NCI-H748 (cell line): ENCODE measurements around the gene TUBB1.

Experiments
- DNase-seq: peaks from one replicate; lab custom pipeline; 2025; ENCODE audit not compliant: unreplicated experiment; lab: John Stamatoyannopoulos, UW

The TUBB1 gene

DNA sequence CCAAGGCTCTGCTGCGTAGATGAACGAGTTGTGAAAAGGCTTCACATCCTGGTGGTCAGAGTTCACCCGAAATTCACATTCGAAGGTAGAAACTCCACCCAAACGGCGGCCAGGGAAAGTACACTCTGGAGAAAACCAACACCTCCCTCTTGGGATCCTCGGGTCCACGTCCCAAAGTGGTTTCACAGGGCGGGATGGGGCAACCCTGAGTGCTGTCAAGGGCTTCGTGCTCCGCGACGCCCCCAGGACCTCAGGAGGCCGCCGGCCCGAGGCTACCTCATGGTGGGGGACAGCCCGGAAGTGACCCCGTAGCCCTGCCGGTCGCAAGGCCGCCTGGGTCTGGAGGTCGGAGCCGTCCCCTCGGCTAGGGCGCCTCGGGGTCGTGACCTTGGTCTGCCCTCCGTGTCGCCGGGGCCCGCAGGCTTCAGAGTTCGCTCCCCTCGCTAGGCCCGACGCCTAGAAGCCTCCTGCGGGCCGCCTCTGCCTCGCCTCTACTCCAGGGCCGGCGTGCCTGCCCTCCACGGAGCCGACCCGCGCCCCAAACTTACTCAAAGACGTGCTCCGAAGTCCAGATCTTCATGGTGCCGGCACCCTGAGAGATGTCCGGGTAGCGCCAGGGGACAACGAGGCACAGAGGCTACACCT, 23.0 kb downstream of the TUBB1 start, which contains the start of gene PRELID3B:
Gene PRELID3B (minus strand): TSS at position 636 of the 645 bp plus-strand sequence. CDS start 56 bp downstream, at position 580.
- peak; percentile 30 for DNase-seq

DNA sequence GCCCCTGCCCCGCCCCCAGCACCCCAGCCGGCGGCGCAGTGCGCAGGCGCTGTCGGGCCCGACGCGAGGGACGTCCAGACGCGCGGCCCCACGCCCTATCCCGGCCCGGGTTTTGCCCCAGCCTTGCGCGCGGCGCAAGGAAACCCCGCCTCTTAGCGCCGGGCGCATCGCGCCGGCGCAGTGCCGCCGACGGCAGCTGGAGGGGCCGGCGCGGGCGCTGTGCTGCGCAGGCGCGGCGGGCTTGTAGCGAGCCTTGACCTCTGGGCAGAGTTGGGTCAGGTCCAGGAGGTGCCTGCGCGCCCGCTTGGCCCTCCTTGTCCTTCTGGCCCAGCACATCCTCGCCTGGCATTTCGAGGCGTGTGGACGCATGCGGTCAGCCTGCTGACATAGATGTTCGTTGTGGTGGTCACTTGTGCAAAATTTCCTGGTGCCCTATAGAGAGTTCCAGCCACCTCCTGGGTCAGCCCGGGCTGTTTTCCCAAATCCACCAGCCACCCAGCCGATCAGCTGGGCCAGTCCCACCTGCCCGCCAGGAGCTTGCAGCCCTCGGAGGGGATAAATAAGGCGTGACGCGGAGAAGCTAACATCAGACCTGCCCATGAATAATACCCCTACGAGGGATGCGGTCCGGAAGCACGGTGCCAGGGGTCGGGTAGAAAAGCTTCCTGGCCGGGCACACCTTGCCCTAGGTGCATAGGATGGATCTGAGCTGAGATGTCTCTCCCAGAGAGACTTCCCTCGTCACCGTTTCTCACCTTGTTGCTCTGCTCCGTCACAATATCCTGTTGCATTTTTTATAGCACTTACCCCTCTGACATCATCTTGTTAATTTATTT, 23.8 kb downstream of the TUBB1 start:
- peak; percentile 86 for DNase-seq

DNA sequence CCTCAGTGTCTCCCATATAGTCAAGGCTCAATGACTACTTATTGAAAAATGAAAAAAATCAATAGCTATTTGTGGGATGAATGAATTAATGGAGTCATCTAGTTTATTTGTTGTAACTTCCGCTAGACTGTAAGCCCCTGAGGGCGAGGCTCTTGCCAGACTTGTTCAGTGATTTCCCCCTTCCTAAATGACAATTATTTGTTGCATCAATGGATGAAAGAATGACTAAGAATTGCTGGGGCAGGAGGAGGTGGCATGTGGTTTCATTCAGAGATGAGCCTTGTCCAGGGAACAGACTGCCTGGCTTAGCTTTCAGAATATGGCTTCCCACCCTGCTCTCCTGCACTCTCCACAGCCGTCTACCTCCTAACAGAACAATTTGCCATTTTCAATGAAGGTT, 24.5 kb downstream of the TUBB1 start:
- peak; percentile 26 for DNase-seq

DNA sequence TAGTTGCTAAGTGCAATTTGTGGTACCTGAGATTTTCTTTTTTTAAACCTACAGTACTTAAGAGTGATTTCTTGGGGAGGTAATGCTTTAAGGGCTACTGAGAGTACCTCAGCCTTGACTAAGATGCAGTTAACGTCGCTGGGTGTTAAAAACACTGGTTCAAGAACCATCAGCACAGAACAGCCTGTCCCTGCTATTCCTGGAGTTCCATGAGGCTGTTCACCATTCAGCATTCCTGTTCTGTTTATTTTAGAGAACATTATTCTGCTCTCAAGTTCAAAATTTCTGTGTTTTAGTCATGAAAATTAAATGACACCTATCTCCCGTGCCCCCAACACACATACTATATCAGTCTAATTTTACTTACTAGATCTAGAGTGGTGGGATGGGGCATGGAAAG, 25.1 kb downstream of the TUBB1 start:
- no peak for DNase-seq

GRCh38 chr20:59044796-59045195, 25.6 kb downstream of the TUBB1 start:
- no peak for DNase-seq

GRCh38 chr20:59046862-59047261, 27.6 kb downstream of the TUBB1 start:
- DNase-seq = no peak

DNA sequence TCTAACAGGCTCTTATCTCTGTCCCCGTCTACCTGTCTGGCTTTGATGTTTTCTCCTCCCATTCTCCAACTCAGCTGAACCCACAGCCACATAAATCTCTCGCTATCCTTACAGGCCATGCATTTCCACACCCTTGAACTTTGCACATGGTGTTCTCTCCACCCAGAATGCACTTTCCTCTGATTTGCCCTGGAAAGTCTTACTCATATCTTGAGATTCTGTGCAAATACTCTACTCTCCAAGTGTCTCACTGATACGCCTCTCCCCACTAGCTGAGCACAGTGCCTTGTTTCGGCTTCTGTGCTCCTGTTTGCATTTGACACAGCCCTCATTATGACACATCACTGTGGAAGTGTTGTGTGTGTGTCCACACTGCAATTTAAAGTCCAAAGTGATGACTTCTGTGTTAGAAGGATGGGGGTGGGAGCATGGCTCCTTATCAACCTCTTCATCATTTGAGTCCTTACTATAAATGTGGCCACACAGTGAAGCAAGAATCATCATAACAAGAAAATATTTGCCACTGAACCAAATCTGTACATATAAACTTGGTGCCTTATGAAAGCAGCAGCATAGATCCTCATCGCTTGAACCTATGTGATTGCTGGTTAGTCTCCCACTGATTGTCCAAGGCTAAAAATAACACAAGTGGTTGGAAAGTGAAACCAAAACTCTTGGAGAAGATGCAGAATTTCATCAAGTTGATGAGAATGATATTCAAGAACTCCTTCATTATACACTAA, 28.9 kb downstream of the TUBB1 start:
- DNase-seq = no peak

DNA sequence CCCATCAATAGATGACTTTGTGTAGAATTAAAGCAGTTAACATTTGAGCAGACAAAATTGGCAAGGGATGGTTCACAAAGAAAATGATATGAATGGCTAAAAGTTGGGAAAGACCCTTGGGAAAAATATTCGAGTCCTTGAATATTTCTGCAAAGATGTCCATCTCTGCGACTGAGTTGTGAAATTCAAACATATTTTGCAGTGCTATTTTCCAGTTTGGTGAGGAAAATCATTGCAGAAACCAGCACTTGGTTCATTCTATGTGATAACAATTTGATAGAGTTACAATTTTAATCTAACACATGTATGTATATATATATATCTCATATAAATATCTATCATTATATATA, 29.4 kb downstream of the TUBB1 start:
- DNase-seq = no peak

GRCh38 chr20:59050437-59050836, 31.2 kb downstream of the TUBB1 start:
- DNase-seq = no peak

DNA sequence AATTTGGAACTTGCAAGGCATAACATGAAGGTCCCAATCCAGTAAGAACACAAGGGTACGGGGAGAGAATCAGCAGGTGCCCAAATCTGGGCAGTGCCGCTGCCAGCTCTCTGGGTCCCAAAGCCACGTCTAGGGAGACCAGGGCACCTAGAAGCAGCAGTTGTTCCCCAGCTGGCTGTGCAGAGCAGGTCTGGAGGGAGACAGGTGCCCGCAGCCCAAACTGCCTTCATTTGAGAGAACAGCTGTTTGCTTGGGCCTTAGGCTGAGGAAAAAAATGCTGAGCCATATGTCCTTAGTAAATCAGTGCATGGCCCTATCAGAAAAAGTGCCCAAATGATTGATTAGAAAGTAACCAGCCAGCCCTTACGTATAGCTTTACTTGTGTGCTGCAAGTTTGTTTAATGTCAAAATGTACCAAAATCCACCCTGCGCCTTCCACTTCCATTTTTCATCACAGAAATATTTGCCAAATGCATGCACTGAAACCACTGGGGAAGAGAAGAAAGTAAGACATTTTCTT, 32.5 kb downstream of the TUBB1 start:
- DNase-seq = no peak

DNA sequence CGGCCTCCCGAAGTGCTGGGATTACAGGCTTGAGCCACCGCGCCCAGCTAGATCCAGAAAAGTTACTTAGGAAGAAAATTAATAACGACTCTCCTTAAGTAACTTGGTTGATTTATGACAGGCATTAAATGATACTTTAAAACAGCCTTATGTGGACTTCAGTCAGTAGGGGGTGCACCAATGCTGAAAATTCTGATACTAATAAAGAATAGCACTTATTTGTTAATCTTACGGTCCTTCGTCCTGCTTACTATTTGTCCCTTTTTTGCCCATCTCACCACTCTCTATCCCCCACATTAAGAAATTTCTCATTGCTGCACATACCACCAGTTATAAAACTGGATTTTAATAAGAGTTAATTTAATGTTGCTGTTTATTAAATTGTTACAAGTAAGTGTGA, 36.1 kb downstream of the TUBB1 start:
- no peak for DNase-seq

GRCh38 chr20:59062081-59062480, 42.9 kb downstream of the TUBB1 start:
- peak; percentile 88 for DNase-seq

- DNase-seq = peak; percentile 82
Observed at GRCh38 chr20:59063358-59064213, 44.4 kb downstream of the TUBB1 start.

GRCh38 chr20:59064214-59064722, 45.0 kb downstream of the TUBB1 start:
- peak; percentile 96 for DNase-seq

GRCh38 chr20:59068534-59068933, 49.3 kb downstream of the TUBB1 start:
- DNase-seq = no peak

DNA sequence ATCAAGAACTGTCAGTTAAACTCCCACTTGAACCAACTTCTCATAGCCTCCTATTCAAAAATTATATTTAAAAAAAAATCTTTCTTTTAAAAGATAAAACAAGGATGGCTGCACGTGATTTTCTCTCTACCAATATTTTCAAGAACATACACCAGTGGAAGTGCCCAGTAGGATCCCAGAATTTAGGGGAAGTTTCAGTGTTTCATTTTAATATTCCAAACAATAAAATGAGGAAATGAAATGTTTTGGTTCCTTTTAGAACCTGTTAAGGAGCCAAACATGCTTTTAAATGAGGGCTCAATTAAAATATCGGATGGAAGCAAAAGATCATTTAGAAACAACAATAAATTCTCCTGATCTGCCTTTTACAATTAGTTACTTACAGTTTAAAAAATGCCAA, 49.8 kb downstream of the TUBB1 start:
- DNase-seq = no peak

DNA sequence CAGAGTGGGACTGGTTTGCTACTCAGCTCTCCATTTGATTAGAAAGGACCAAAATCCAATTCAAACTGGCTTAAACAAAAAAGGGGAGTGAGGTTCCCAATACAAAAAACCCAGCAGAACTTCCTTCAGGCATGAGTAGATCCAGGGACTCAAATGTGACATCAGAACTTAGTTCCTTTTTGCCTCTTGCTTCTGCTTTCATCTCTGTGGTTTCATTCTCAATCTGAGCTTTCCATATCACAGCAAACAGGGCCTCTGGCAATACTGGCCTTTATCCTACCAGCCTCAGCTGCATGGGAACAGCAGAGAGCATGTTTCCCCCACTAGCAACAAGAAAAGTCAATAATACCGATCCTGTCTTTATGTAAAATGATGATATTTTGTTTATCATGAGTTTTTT, 52.0 kb downstream of the TUBB1 start:
- no peak for DNase-seq

- no peak for DNase-seq
Observed at GRCh38 chr20:59073582-59073981, 54.4 kb downstream of the TUBB1 start.

- no peak for DNase-seq
Observed at GRCh38 chr20:59074456-59074855, 55.2 kb downstream of the TUBB1 start.

DNA sequence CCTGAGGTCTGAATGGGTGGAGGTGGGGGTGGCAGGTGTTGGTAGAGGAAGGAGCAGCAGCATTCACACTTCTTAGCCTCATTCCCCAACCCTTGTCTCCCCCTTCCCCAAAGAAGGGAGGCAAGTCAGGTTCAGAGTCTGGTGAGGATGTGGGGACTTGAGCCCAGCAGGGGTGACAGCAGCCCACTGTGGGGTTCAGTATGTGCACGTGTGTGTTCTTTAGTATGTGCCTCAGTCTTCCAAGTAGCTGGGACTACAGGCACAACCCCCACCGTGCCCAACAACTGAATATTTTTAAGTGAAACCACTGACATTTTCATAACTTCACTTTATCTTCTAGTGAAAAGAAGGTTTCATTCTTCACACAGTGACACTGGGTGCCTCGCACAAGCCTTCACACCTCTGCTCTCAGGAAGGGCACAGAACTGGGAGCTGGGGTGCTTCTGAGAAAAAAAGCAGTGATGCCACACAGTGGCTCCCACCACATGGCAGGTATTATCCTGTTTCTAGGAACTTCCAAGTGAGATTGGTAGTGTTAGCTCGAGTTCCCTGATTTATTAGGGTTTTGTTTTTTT, 56.8 kb downstream of the TUBB1 start:
- DNase-seq = no peak
